Stimulated activated CD8-positive, alpha-beta memory T cell treated with anti-CD3 and anti-CD28 coated beads, Interleukin-4, amount 100 ng/mL, for 48 hours (primary cell): ENCODE results near the gene PPP4R1.
"Not testable (repeated sequence)": the region's sequence is repeated elsewhere in the genome, so short reads cannot be mapped to it uniquely, and the experiment has no call there.

Source experiments
- DNase-seq: peaks from one replicate; pipeline ENCODE4 v3.0.0-alpha.2; 2020

PPP4R1 gene

DNA sequence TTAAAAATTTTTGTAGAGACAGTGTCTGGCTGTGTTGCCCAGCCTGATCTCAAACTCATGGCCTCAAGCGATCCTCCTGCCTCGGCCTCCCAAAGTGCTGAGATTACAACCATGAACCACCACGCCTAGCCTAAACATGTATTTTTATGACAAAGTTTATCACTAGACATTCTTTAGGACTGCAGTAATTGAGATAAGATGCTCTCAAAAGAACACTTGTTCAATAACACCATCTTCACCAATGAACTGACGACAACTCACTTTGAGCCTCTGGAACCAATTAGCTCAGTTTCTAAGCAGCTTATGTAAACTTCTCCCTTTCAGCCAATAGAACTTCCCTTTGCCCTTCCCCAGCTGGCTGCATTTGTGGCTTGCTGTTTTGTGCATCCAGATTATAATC, 15.3 kb upstream of the PPP4R1 start:
- DNase-seq, result no peak

DNA sequence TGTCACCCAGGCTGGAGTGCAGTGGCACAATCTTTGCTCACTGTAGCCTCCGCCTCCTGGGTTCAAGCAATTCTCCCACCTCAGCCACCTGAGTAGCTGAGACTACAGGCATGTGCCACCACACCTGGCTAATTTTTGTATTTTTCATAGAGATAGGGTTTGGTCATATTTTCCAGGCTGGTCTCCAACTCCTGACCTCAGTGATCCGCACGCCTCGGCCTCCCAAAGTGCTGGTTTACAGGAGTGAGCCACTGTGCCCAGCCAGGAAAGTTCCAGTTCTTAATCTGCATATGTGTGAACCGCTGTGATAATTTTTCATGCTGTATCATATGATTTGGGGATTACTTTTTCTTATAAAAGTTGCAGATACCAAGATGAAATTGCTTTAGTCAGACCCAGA, 14.6 kb upstream of the PPP4R1 start:
- no peak for DNase-seq

DNA sequence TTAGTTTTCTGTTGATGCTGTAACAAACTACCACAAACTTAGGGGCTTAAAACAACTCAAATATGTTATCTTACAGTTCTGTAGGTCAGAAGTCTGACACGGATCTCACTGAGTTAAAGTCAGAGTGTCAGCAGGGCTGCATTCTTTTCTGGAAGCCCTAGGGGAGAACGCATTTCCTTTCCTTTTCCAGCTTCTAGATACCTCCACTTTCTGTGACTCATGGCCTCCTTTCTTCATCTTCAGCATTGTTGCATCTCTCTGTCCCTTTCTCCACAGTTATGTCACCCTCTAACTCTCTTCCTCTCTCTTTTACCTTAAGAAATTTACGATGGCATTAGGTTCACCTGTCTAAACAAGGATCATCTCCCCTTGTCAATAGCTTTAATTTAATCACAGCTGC, 13.3 kb upstream of the PPP4R1 start:
- no peak for DNase-seq

- DNase-seq, result no peak
These were observed 5.6 kb upstream of the PPP4R1 start for GRCh38 chr18:9619990-9620389.

GRCh38 chr18:9619545-9619944, 5.2 kb upstream of the PPP4R1 start:
- no peak for DNase-seq

GRCh38 chr18:9619056-9619455, 4.7 kb upstream of the PPP4R1 start:
- no peak for DNase-seq

DNA sequence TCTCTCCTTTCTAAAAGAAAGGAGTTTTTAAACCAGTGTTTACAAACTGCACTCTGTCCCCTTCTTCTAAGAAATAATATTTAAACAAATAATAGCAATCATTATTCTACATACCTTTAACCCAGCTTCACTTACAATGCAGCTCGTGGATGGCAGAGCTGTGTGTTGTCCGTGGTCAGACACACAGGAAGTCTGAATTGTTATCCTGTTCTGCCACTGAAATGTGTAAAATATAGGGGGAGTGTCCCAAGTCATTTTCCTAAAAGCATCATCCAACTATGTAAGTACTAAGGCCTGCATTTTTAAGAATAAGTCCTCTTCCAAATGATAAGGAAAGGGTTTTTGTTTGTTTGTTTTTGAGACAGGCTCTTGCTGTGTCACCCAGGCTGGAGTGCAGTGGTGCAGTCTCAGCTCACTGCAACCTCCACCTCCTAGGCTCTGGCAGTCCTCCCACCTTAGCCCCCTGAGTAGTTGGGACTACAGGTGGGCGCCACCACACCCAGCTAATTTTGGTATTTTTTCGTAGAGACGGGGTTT, 2.7 kb upstream of the PPP4R1 start:
- DNase-seq, result no peak

DNA sequence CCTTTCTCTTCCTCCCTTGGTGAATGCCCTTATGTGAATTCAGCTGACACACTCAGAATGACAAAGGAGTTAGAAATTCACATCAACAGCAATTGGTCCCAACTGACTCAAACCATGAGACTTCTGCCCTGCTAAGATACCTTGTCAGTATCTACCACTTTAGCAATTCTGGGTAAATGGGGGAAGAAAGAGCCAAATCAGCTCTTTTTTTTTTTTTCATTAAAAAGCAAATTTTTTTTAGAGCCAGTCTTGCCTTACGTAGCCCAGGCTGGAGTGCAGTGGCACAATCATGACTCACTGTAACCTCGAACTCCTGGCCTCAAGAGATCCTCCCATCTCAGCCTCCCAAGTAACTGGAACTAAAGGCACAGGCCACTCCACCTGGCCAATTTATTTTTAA, 1.7 kb upstream of the PPP4R1 start:
- no peak for DNase-seq

DNA sequence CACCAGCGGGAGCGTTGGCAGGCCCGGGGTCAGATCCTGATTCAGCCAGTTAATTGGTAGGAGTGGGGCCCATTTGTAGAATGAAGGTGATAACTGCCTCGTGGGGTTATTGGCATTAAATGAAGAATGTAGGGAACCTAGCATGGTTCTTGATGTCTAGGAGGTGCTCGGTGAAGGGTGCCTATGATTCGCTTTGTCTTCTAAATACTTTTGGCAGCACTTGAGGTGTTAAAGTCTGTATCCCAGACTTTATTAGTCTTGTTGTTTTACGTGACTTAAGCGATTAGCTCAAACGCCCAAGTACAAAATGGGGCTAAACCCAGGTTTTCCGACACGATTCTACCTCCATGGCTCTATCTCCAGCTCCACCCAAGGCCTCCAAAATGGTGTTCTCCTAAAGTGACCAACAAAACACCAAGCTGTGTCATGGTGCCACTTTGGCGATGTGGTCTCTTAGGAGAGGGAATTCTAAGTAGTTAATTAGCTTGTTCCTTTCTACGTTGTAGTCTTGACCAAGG, 980 bp upstream of the PPP4R1 start:
- DNase-seq, result no peak

- DNase-seq, result peak; percentile 59
These were observed 584 bp downstream of the PPP4R1 start for GRCh38 chr18:9613550-9614400.

- no peak for DNase-seq
These were observed 1.4 kb downstream of the PPP4R1 start for GRCh38 chr18:9612977-9613376.

GRCh38 chr18:9612215-9612830, 2.0 kb downstream of the PPP4R1 start:
- DNase-seq, result peak; percentile 36

DNA sequence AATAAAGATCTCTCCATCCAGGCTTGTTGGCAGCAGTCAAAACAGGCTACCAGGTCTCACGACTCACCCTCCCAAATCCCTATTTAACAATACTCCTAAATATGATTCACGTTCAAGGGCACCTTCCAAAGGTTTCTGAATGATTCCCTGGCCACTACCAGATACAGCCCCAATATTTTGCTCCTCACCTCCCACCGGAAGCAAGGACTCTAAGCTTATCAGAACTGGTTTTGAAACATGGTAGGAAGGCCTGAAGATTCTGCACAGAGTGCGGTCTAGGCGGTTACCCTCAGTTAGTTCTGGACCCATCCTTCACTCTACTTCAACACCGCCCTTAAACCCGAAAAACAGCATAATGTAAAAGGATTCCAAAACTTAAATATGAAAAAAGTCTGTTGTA, 5.2 kb downstream of the PPP4R1 start:
- DNase-seq, result no peak

- no peak for DNase-seq
These were observed 5.6 kb downstream of the PPP4R1 start for GRCh38 chr18:9608728-9609127.

GRCh38 chr18:9608298-9608697, 6.1 kb downstream of the PPP4R1 start:
- DNase-seq, result no peak

DNA sequence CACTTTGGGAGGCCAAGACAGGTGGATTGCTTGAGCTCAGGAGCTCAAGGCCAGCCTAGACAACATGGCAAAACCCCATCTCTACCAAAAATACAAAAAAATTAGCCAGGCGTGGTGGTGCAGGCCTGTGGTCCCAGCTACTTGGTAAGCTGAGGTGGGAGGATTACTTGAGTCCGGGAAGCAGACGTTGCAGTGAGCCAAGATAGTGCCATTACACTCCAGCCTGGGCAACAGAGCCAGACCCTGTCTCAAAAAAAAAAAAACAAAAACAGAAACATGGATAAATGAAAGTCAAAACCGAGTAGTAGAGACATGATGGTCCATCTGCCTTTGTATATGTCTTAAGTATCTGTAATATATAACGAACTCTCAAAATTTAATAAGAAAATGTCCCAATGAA, 7.2 kb downstream of the PPP4R1 start:
- not testable (repeated sequence) for DNase-seq

- no peak for DNase-seq
These were observed 8.3 kb downstream of the PPP4R1 start for GRCh38 chr18:9606039-9606438.

DNA sequence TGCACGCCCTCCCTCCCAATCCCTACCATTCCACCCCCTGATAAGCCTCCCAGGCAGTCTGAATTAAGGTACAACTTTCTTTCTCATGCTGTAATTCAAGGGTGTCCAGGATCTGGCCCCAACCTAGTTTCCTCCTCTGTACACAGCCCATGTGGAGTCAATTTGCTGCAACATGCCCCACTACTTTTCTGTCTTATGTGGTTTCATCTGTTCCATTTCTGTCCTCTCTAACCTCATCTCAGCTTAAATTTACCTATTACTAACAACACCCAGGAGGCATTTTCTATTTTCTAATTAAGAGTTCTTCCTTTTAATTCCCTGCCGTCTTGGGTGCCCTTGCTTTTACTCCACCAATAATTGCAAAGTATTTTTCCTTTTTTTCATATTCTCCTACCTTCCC, 10.0 kb downstream of the PPP4R1 start:
- DNase-seq, result no peak

DNA sequence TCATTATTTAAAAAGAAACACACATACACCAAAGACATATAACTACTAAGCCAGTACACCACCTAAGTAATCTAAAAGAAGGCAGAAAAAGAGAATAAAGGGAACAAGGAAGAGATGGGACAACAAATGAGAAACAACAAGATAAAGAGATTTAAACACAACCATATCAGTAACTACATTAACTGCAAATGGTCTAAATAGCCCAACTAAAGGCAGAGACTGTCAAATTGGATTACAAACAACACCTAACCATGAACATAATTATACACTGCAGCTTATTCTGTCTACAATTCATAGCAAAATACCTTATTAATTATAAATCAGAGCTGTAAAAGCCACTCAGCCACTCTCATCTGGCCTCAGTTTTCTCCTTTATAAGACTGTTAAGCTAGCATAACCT, 15.0 kb downstream of the PPP4R1 start:
- no peak for DNase-seq

GRCh38 chr18:9597609-9598008, 16.8 kb downstream of the PPP4R1 start:
- no peak for DNase-seq

GRCh38 chr18:9596843-9597526, 17.4 kb downstream of the PPP4R1 start:
- DNase-seq, result no peak

- DNase-seq, result no peak
These were observed 18.1 kb downstream of the PPP4R1 start for GRCh38 chr18:9596226-9596625.

- DNase-seq, result no peak
These were observed 19.3 kb downstream of the PPP4R1 start for GRCh38 chr18:9594823-9595596.
